HG02938 (cell line): Measurements from ENCODE around the gene FOXG1.

Source experiments
- ATAC-seq: cut with Tn5 transposase; IDR thresholded peaks from one replicate; pipeline ENCODE4 v1.9.1; 2021; ENCODE audit warnings: mild to moderate bottlenecking, moderate library complexity; ENCODE audit not compliant: unreplicated experiment

FOXG1 gene

DNA sequence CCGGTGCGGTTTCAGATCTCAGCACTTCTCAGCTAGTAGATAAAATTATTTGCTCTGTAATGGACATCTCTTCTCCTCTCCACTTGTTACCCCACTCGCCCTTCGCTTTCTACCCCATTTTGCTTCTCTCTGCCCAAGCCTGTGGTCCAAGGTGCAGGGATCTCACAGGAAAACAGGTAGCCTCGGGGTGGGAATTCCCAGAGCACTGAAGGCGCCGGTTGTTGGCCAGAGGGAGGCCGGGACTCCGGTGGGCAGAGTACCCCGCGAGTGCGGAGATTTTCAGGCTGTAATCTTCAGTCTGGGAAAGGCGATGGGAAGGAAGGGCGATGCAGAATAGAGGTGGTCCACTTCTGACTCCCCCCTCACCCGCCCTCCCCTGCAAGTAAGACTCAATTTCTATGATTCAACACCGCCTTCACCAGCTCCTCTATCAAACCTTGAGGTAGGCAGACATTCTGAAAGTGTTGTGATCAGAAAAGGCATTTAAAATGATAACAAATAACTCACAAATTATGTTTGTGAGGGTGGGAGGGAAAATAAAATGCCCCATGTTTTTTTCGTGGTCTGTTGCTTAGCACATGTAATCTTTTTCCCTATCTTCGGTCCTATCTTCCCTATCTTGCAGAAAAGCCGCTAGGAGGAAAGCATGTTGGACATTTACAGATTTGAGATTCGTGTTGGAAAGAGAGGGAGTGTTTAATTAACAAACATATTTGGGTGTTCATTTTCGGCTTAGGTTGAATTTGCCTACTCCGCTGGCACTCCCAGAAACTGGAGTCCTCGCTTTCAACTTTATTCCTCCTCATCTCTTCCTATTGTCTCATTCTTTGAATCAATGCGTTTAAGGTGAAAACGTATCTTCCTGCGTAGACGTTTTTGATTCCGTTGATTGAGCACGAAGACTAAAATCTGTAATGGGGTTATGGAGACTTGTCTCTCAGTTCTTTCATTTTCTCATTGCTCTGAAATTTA, 8.5 kb downstream of the FOXG1 start:
- ATAC-seq: no peak

DNA sequence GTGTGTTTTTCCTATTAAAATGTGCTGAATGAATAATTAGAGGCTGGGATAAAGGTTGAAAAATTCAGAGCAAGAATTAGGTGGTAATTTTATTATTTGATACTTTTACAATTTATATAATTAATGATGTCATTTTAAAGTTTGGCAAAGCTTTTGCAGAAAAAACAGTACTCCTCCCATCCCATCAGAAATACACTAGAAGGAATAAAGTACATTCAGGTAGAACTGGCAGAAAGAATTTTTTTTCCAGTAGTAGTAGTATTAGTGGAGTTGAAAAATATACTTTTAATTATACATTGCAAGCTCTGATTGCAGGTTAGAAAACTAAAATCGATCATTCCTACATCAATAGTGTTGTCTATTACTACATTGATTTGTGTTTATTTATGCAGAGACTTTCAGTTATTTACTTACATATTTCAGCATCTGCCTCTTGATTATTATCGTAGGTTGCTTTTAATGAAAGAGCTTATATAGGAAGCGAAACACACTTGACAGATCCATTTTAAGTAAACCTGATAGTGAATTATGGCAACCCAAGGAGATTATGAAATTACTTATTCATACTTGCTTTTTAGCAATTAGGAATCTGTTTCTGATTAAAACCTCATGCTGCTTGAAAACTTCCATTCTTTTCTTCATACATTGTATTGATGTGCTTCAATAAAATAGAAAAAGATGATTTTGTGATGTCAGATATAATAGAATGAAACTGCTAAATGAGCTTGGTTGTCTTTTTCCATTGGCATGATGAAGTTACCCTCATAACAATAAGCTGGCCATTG, 10.1 kb downstream of the FOXG1 start:
- ATAC-seq: no peak

DNA sequence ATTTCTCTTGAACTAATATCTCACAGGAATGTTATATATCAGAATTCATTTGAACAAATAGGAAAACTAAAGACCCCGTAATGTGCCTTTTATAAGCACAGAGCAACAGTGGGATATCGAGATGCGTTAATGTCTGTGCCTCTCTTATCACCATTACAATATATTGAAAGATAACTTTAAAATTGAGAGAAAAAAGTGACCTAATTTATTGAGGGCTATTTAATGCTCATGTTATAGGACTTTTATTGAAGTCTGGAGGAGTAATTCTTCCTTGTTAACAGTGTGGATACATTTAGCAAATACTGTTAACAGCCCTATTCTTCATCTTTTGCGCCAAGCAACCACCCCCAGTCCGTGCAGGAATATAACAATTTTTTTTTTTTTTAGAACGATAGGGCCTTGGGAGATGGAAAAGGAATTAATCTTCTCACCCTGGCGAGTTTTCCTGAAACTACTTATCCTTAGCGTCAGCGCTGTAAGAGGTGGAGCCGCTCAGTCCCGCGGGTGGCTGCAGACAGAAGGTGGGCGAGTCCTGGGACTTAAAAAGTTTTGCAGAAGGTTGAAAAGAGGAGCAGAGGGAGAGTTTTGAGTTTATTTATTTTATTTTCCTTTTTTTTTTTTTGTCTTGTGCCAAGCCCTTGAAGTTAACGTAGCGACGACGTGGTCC, 11.0 kb downstream of the FOXG1 start:
- no peak for ATAC-seq

DNA sequence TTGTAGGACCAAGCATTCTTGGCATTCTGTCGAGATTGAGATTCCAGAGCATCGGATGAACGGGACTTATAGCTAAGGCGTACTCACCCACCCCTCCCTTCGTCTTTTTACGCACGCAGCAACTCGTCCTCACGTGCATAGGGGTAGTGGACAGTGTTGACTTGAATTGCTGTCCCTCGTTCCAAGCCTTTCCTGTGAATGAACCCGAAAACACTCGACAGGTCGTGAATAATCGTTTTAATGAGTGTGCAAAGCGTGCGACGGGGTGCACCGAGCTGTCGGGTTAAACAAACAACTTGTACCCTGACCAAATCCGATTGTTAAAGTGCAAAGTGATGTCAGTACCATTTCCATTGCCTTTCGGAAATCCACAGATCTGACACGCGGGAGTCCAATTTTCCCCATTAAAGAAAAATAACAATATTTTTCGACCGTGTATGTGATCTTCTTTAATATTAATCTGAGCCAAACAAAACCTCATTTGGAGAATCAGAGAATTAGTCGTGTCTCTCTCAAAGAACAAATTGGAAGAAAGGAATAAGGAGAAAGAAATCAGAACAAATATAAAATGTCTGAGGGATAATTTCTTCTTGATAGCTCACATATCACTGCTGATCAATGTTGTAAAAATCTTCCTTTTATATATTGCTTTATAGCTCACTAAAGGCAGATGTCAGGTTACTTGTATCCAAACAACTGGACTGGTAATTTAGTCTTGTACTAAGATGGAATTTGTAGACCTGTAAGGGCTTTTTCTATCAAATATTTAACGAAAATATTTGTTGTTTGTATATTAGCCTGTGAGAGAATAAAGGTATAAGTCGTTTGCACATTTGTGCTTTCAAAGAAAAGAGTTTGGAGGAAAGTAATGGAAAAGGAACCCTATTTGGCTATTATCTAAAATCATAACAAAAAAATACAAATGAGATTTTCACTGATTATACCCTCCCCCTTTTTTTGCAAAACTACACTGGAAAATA, 11.8 kb downstream of the FOXG1 start:
- no peak for ATAC-seq

DNA sequence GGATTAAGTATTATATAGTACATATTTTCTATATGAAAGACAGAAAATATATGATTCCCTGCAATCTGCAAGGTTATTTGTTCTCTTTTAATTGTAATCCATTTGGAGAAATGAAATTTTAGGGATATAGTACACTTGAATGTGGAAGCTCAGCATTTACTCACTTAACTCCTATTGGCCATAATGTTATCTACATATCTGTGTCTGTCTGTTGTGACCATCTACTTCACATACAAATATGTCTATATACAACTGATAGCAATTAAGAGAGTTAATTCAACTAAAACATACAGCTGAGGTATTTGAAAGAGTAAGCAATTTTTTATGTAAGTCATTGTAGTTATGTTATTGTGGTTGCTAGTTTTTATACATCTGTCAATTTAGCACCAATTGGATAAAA, 12.9 kb downstream of the FOXG1 start:
- ATAC-seq: no peak

DNA sequence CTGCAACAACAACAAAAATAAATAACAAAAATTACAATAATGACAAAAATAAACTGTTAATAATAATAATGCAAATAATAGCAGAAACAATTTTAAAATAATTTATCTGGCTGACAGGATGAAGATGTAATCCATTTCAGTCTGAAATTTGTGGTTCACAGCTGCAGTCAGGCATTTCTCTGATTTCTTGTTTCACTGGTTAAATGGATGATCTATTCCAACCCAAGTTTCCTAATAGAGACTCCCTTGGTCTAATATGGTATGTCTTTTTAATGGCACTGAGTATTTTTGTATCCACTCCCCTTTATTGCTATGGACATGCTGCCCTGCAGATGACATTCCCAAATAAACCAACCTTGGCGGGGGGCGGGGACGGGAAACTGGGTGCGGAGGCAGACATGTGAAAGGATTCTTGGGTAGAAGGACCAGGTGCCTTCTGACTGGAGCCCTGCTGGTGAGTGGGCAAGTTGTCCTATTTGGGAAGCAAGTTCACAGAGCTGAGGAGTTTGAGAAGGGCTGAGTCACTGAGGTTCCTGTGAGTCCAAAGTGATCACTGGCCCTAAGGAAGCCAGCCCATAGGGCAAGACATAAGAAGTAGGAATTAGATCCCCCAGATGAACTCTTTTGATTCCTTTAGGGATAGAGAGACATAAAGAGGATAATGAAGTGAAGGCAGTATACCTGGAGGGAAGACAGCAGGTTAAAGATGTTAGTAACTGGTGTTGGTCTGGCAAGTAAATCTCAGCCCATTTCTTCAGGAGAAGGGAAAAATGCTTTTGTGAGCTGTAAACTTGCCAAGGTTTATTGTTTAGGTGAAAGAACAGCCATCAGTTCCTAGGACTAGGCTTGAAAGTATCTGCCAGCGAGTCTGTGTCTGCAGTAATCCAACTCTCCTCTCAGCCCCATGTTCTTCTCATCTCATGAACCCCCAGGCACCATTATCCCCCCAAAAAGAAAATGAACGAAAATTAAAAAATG, 14.5 kb downstream of the FOXG1 start:
- no peak for ATAC-seq

DNA sequence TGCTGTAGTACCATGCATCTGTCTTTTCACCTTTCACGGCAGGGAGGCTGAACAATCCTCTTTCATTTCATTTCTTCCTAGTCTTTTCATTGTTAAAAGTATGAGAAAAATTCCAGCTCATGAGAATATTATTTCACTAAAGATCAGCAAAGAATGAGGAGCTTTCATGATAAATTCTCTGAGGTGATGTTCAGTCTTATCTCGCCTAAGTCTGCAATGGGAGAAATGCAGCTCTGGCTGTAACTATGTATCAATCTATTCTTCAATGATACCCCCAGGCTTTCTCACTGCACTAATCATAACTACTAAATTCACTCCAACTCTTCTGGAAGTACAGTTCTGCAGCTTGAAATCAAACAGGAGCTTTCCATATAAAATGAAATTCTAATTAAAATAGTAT, 15.7 kb downstream of the FOXG1 start:
- no peak for ATAC-seq

DNA sequence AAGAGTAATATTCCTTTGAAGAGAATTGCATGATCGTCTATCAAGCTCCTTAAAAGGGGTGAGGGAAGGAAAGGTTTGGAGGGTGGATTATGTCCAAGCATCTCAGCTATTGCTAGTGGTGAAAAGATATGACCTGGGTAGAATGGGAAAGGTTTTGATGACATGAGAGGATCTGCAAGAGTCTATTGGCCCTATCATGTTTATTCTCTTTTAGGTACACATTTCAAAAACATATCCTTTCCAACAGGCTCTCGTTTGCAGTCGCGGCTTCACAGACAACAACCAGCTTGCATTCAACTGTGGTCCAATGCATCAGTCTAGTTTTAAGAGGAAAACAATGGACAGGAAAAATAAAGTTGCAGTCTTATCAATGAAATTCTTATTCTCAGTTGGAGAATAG, 17.1 kb downstream of the FOXG1 start:
- ATAC-seq: no peak

DNA sequence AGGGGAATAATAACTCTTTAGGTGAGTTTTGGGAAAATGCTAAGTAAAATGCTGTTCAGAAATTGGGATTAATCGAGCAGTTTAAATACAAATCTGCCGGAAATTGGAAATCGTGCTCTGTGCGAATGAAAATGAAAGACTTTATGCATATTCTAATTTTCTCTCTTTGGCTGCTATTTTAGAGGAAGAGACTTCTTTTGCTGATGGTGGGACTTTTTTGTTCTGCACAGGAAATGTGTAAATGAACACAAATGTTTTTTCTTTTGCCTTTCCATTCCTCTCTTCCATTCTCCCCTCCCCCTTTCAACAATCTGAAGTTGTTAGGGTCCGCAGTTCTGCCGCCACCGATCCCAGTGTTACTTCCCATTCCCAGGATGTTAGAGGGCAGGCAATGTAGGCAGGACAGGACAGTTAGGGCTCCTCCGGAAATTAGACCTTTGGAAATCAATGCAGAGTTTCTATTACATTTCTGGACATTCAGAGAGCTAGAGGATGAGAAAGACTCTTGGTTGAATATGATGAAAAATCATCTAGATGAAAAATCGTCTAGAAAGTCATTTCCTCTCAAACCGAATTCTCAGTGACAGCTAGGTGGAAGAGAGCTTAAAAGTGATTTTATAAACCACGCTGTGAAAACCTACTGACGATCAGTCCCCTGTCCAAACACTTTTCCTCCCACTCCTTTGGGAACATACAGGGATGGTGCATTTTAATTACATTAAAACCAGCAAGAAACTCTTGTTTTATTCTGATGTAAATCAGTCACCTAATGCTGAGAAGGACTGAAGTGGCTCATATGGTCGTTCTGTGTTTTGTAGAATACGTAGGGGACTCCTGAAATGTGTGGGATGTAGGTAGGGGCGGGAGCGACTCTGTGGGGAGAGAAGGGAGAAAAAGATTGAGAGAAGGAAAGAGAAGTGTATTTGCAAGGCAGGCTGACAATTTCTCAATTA, 17.8 kb downstream of the FOXG1 start:
- no peak for ATAC-seq

DNA sequence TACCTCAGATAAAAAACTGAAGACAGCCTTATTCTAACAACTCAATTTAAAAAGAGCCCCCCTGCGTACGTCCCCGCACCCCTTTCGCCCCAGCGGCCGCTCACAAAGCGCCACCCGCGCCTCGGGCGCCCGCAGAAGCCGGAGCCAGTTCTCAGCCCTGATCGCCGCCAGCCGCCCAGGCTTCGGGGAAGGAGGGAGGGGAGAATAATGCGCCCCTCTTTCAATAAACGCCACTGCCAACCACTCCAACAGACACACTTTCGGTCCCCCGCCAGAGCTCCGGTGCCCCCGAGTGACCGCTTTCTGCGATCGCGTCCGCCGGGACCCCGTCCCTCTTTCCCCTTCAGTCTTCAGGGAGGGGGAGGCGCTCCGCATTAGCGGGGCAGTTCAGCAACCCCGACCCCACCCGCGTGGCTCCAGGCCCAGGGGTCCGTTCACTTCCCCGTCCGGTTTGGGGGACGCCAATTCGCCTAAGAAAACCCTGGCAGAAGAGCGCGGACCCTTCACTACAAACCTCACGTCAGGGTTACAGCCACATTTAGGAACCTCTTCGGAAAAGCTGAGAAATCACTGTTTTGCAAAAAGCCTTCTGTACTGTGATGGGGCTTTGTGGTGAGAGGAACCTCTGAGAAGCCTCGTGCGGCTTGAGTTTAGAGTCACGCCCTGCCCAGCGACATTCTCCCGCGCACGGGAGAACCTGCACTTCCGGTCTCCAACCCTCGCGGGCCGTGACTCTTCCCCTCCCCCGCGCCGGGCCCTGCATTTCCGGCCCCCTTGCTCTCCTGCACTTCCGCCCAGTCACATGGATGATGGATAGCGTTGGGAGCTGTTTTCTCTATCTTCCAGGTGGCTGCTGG, 18.7 kb downstream of the FOXG1 start:
- no peak for ATAC-seq

DNA sequence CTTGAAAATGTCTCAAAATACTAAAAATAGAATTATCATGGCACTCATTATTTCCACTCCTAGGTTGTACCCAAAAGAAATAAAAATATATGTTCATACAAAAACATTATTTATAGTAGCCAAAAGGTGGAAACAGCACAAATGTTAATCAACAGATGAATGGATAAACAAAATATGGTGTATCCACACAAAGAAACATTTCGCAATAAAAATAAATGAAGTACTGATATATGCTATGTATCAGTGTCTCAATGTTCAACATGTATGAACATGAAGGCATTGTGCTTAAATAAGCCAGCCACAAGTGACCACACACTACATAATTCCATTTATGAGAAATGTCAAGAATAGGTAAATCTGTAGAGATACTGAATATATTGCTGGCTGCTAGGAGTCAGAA, 40.9 kb downstream of the FOXG1 start:
- no peak for ATAC-seq

DNA sequence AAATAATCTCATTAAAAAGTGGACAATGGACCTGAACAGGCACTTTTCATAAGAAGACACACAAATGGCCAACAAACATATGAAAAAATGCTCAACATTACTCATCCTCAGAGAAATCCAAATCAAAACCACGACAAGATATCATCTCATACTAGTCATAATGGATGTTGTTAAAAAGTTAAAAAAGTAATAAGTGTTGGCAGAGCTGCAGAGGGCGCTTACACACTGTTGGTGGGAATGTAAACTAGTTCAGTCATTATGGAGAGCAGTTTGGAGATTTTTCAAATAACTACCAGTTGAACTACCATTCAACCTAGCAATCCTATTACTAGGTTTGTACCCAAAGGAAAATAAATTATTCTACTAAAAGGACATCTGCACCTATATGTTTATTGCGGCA, 47.2 kb downstream of the FOXG1 start:
- ATAC-seq: no peak
